Upper lobe of left lung (tissue), 6 donors: ENCODE results near the gene ZNF490. TPM values are rescaled to one million over a fixed set of nuclear protein-coding genes. Genes with fewer than 3 reads are reported as not detected.
A peak's percentile ranks its signal among the peaks of the same experiment; 100 is the strongest.

Experiments used
- ATAC-seq, 2 donors: fragments of 200-7000 bp; cut with Tn5 transposase; one replicate each; pipeline ENCODE4 v1.9.1; 2022; ENCODE audit warnings: mild to moderate bottlenecking in 2 of 2, moderate library complexity in 2 of 2; ENCODE audit not compliant: low FRiP score in 2 of 2
- DNase-seq, 2 donors: peaks; one replicate each; pipeline ENCODE4 v3.0.0-alpha.2; 2019 to 2020
- H3K27ac ChIP-seq, 4 donors: fragments of 200-600 bp; sonication (generic); one replicate each; pipeline ENCODE4 v1.5.1; 2016 to 2019
- H3K27me3 ChIP-seq, 4 donors: fragments of 200-600 bp; sonication (generic); one replicate each; pipeline ENCODE4 v1.5.1; 2017 to 2019
- H3K36me3 ChIP-seq, 4 donors: fragments of 200-600 bp; sonication (generic); one replicate each; pipeline ENCODE4 v1.5.1; 2016 to 2019
- H3K4me1 ChIP-seq, 4 donors: fragments of 200-600 bp; sonication (generic); one replicate each; pipeline ENCODE4 v1.5.1; 2018 to 2019
- H3K4me3 ChIP-seq, 4 donors: fragments of 200-600 bp; sonication (generic); one replicate each; pipeline ENCODE4 v1.5.1; 2017 to 2019; ENCODE audit warnings: mild to moderate bottlenecking in 2 of 4, moderate library complexity in 1 of 4
- H3K9me3 ChIP-seq, 4 donors: fragments of 200-600 bp; sonication (generic); one replicate each; pipeline ENCODE4 v1.5.1; 2018 to 2019
- CTCF ChIP-seq, 6 experiments: fragments of 450-650 bp in 4 of 6; fragments of 200-600 bp in 2 of 6; sonication (generic) in 2 of 6; IDR thresholded peaks; one replicate each; pipeline ENCODE4 v1.5.1; 2016 to 2019; ENCODE audit warnings: antibody characterized with exemption in 6 of 6
- EP300 ChIP-seq, 4 donors: sonication (generic); formaldehyde crosslinking; IDR thresholded peaks; one replicate each; pipeline ENCODE4 v1.5.1; 2017; ENCODE audit warnings: antibody characterized with exemption in 4 of 4, control low read depth in 2 of 4
- POLR2A ChIP-seq, 4 donors: fragments of 450-650 bp; IDR thresholded peaks; one replicate each; pipeline ENCODE4 v1.5.1; 2016 to 2017; ENCODE audit warnings: antibody characterized with exemption in 4 of 4, mild to moderate bottlenecking in 2 of 4
- POLR2AphosphoS5 ChIP-seq, 2 donors: sonication (generic); formaldehyde crosslinking; IDR thresholded peaks; one replicate each; pipeline ENCODE4 v1.5.1; 2017; ENCODE audit warnings: antibody characterized with exemption in 2 of 2
- WGBS, 2 donors: methylation state at CpG; one replicate each; pipeline ENCODE4 v1.1.5; 2017 to 2018; 5-methylcytosine and 5-hydroxymethylcytosine counted together
- total RNA-seq, 6 donors: library from RNA; depleted of rRNA in 4 of 6; stranded (reverse); fragments of >200 nt in 4 of 6; gene quantifications; one replicate each; pipeline versions ENCODE4 v1.1.0 to v1.2.1, GENCODE V29; 2016 to 2021
- donor health status: DM: no; HTN: no; CAD: no; lungs with moderate emphysema.
- donor health status: DM: no; HTN: yes; CAD: no; lungs with severe emphysema.

ZNF490 gene
- total RNA-seq, 6 donors from 2014 or later = 4.3 to 11.6 (median 9.0) TPM

GRCh38 chr19:12652219-12652618 lies 41.6 kb upstream of the ZNF490 start:
- 93 to 98% methylated on average over 4 to 6 of the region's 6 CpGs for WGBS, 2 donors
- peaks cover 3 to 46% (median 29%) of the 10 kb centered on the region in 4 donors for H3K36me3 ChIP-seq
- H3K27ac ChIP-seq = no peak overlapping the region
- peaks cover 8 to 17% (median 12%) of the 10 kb centered on the region in 4 donors for H3K4me1 ChIP-seq
- H3K9me3 ChIP-seq = no peaks in the 10 kb centered on the region
- no peak overlapping the region for H3K4me3 ChIP-seq
- no peak for DNase-seq
- ATAC-seq = no peak
- TF ChIP-seq POLR2AphosphoS5 (IDR thresholded peaks at IDR 0.05) (no peak), EP300 (IDR thresholded peaks at IDR 0.05) (no peak), CTCF (IDR thresholded peaks at IDR 0.05) (no peak), POLR2A (IDR thresholded peaks at IDR 0.05) (no peak)
- no peaks in the 10 kb centered on the region for H3K27me3 ChIP-seq

DNA sequence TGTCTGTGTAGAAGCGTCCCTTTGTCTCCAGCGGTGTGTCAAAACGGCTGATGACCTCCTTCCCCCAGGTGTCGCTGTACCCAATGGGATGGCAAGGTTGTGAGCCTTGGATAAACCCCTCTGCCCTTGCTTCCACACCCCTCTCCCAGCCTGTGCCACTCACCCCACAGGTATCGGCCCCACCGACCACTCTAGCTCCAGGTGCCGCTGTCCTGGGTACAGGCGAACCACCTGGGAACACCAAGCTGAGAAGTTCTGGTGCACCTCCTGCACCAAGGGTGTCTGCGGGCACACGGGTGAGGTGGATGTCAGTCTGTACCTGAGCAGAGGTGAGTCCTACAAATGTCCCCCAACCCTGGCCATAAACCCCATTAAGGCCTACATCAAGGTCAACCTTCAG lies 39.3 kb upstream of the ZNF490 start:
- Histone ChIP-seq H3K4me1 (peaks cover 8 to 21% (median 12%) of the 10 kb centered on the region in 4 donors), H3K27ac (no peak overlapping the region), H3K4me3 (no peak overlapping the region), H3K27me3 (no peaks in the 10 kb centered on the region), H3K36me3 (peaks cover 3 to 23% (median 8%) of the 10 kb centered on the region in 4 donors), H3K9me3 (no peaks in the 10 kb centered on the region)
- ATAC-seq (no peak), DNase-seq (no peak)
- WGBS, 2 donors = 81 to 98% methylated on average over 8 to 10 of the region's 10 CpGs
- TF ChIP-seq EP300 (IDR thresholded peaks at IDR 0.05) (no peak), POLR2A (IDR thresholded peaks at IDR 0.05) (no peak), POLR2AphosphoS5 (IDR thresholded peaks at IDR 0.05) (no peak), CTCF (IDR thresholded peaks at IDR 0.05) (no peak)

GRCh38 chr19:12648088-12648487 lies 37.5 kb upstream of the ZNF490 start:
- TF ChIP-seq POLR2A (IDR thresholded peaks at IDR 0.05) = no peak
- no peak for TF ChIP-seq POLR2AphosphoS5 (IDR thresholded peaks at IDR 0.05)
- TF ChIP-seq CTCF (IDR thresholded peaks at IDR 0.05) = peak in 3 of 6 experiments; percentile 9 to 40 (median 10)
- TF ChIP-seq EP300 (IDR thresholded peaks at IDR 0.05) = no peak
- peak; percentile 5 to 57 for ATAC-seq

GRCh38 chr19:12647490-12648071 lies 37.0 kb upstream of the ZNF490 start:
- Histone ChIP-seq H3K27me3 (no peaks in the 10 kb centered on the region), H3K9me3 (no peaks in the 10 kb centered on the region), H3K36me3 (peaks cover 0 to 10% (median 1%) of the 10 kb centered on the region in 4 donors), H3K4me3 (peak overlapping the region; percentile 2 to 51 (median 44)), H3K4me1 (peaks cover 8 to 21% (median 12%) of the 10 kb centered on the region in 4 donors), H3K27ac (peak overlapping the region in 1 of 4 donors; percentile 12)
- peak in 2 of 6 experiments; percentile 29 to 42 for TF ChIP-seq CTCF (IDR thresholded peaks at IDR 0.05)
- TF ChIP-seq POLR2A (IDR thresholded peaks at IDR 0.05) = no peak
- no peak for TF ChIP-seq EP300 (IDR thresholded peaks at IDR 0.05)
- no peak for TF ChIP-seq POLR2AphosphoS5 (IDR thresholded peaks at IDR 0.05)
- WGBS, 2 donors = 24 to 50% methylated on average over 26 to 31 of the region's 31 CpGs
- DNase-seq (peak; percentile 84 to 89), ATAC-seq (peak; percentile 89 to 95)

More at GRCh38 chr19:12648088-12648487, 37.5 kb upstream of the ZNF490 start:
- H3K27ac ChIP-seq = no peak overlapping the region
- peak; percentile 37 to 86 for DNase-seq
- WGBS, 2 donors = 7 to 54% methylated on average over 14 to 28 of the region's 29 CpGs
- H3K36me3 ChIP-seq = peaks cover 0 to 10% (median 1%) of the 10 kb centered on the region in 4 donors
- no peaks in the 10 kb centered on the region for H3K27me3 ChIP-seq
- H3K9me3 ChIP-seq = no peaks in the 10 kb centered on the region
- peak overlapping the region; percentile 2 to 51 (median 44) for H3K4me3 ChIP-seq
- peaks cover 8 to 21% (median 12%) of the 10 kb centered on the region in 4 donors for H3K4me1 ChIP-seq
